GM23338 (cell line): ENCODE data around the gene STIP1.

Source experiments
- CREB1 ChIP-seq: fragments of 250-450 bp; sonication (Bioruptor Pico); IDR thresholded peaks from 2 replicates; pipeline ENCODE4 v1.5.0; 2020; ENCODE audit warnings: low read depth, mild to moderate bottlenecking, moderate library complexity
- EZH2 ChIP-seq: fragments of 200-600 bp; sonication (generic); IDR thresholded peaks from one replicate; pipeline ENCODE4 v1.8.0; 2017; ENCODE audit warnings: antibody characterized with exemption, mild to moderate bottlenecking, low read depth; ENCODE audit not compliant: unreplicated experiment
- EZH2phosphoT487 ChIP-seq: fragments of 200-600 bp; sonication (generic); IDR thresholded peaks from one replicate; pipeline ENCODE4 v1.8.1; 2018; ENCODE audit warnings: antibody characterized with exemption; ENCODE audit not compliant: unreplicated experiment
- JUNB ChIP-seq: IDR thresholded peaks from one replicate; pipeline ENCODE4 v1.6.1; 2016; ENCODE audit warnings: antibody characterized with exemption; ENCODE audit not compliant: unreplicated experiment
- NANOG ChIP-seq: IDR thresholded peaks from 2 replicates; pipeline ENCODE4 v1.6.1; 2016; ENCODE audit warnings: antibody characterized with exemption, borderline replicate concordance
- POLR2AphosphoS5 ChIP-seq: IDR thresholded peaks from 2 replicates; pipeline ENCODE4 v1.6.1; 2016; ENCODE audit warnings: antibody characterized with exemption, low read depth
- ZNF114 ChIP-seq: fragments of 250-450 bp; sonication (Bioruptor Pico); IDR thresholded peaks from 2 replicates; pipeline ENCODE4 v1.5.0; 2020; ENCODE audit warnings: mild to moderate bottlenecking, moderate library complexity
- ZNF331 ChIP-seq: fragments of 250-450 bp; sonication (Bioruptor Pico); IDR thresholded peaks from 2 replicates; pipeline ENCODE4 v1.5.0; 2020; ENCODE audit warnings: low read depth, mild to moderate bottlenecking, moderate library complexity
- TF ChIP-seq, protein P1 (sequence below), 2 experiments: fragments of 200-600 bp in 1 of 2; sonication (generic) in 1 of 2; conservative IDR thresholded peaks; 2 replicates each; pipeline versions ENCODE4 v1.5.1 to v1.6.1; 2016 to 2017; ENCODE audit warnings: antibody characterized with exemption in 2 of 2, low read depth in 2 of 2, mild to moderate bottlenecking in 2 of 2, moderate library complexity in 1 of 2
- TF ChIP-seq, protein P2 (sequence below): IDR thresholded peaks from one replicate; pipeline ENCODE4 v1.6.1; 2018; ENCODE audit warnings: antibody characterized with exemption; ENCODE audit not compliant: unreplicated experiment
- TF ChIP-seq, protein P3 (sequence below): IDR thresholded peaks from 2 replicates; pipeline ENCODE4 v1.6.1; 2016; ENCODE audit warnings: antibody characterized with exemption

DNA sequence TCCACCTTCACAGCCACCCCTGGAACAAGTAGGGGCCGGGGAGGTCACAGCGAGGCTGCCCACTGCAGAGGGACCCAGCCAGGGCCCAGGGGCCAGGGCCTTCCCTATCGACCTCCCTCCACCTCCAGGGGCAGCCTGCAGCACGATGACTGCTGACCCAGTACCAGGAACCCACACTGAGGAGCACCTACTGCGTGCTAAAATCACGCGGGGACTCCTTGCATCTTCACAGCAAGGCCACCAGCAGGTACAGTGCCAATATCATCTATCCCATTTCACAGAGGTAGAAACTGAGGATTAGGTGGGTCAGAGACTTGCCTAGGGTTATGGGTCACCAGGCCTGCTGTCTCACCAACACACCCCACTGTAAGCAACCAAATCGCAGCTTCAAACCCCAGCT lies 34.6 kb upstream of the STIP1 start:
- TF ChIP-seq, protein P1, sequence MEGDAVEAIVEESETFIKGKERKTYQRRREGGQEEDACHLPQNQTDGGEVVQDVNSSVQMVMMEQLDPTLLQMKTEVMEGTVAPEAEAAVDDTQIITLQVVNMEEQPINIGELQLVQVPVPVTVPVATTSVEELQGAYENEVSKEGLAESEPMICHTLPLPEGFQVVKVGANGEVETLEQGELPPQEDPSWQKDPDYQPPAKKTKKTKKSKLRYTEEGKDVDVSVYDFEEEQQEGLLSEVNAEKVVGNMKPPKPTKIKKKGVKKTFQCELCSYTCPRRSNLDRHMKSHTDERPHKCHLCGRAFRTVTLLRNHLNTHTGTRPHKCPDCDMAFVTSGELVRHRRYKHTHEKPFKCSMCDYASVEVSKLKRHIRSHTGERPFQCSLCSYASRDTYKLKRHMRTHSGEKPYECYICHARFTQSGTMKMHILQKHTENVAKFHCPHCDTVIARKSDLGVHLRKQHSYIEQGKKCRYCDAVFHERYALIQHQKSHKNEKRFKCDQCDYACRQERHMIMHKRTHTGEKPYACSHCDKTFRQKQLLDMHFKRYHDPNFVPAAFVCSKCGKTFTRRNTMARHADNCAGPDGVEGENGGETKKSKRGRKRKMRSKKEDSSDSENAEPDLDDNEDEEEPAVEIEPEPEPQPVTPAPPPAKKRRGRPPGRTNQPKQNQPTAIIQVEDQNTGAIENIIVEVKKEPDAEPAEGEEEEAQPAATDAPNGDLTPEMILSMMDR (conservative IDR thresholded peaks at IDR 0.05; ENCODE audit: low read depth in 2 of 2) = no peak
- TF ChIP-seq POLR2AphosphoS5 (no peak), ZNF331 (no peak), EZH2phosphoT487 (no peak), EZH2 (no peak), CREB1 (no peak), JUNB (no peak), NANOG (no peak), ZNF114 (CRISPR knock-in tag) (no peak)
- TF ChIP-seq, protein P2, sequence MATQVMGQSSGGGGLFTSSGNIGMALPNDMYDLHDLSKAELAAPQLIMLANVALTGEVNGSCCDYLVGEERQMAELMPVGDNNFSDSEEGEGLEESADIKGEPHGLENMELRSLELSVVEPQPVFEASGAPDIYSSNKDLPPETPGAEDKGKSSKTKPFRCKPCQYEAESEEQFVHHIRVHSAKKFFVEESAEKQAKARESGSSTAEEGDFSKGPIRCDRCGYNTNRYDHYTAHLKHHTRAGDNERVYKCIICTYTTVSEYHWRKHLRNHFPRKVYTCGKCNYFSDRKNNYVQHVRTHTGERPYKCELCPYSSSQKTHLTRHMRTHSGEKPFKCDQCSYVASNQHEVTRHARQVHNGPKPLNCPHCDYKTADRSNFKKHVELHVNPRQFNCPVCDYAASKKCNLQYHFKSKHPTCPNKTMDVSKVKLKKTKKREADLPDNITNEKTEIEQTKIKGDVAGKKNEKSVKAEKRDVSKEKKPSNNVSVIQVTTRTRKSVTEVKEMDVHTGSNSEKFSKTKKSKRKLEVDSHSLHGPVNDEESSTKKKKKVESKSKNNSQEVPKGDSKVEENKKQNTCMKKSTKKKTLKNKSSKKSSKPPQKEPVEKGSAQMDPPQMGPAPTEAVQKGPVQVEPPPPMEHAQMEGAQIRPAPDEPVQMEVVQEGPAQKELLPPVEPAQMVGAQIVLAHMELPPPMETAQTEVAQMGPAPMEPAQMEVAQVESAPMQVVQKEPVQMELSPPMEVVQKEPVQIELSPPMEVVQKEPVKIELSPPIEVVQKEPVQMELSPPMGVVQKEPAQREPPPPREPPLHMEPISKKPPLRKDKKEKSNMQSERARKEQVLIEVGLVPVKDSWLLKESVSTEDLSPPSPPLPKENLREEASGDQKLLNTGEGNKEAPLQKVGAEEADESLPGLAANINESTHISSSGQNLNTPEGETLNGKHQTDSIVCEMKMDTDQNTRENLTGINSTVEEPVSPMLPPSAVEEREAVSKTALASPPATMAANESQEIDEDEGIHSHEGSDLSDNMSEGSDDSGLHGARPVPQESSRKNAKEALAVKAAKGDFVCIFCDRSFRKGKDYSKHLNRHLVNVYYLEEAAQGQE = no peak
- TF ChIP-seq, protein P3, sequence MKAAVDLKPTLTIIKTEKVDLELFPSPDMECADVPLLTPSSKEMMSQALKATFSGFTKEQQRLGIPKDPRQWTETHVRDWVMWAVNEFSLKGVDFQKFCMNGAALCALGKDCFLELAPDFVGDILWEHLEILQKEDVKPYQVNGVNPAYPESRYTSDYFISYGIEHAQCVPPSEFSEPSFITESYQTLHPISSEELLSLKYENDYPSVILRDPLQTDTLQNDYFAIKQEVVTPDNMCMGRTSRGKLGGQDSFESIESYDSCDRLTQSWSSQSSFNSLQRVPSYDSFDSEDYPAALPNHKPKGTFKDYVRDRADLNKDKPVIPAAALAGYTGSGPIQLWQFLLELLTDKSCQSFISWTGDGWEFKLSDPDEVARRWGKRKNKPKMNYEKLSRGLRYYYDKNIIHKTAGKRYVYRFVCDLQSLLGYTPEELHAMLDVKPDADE = no peak
